Fibroblast of gingiva (primary cell): ENCODE results near the gene NDUFA12.

Source experiments
- DNase-seq: peaks from one replicate; pipeline ENCODE4 v3.0.0-alpha.2; 2011; ENCODE audit warnings: low read depth

Gene NDUFA12

GRCh38 chr12:94940771-94941170, 62.7 kb downstream of the NDUFA12 start:
- DNase-seq: no peak

GRCh38 chr12:94938583-94938982, 64.9 kb downstream of the NDUFA12 start:
- no peak for DNase-seq

DNA sequence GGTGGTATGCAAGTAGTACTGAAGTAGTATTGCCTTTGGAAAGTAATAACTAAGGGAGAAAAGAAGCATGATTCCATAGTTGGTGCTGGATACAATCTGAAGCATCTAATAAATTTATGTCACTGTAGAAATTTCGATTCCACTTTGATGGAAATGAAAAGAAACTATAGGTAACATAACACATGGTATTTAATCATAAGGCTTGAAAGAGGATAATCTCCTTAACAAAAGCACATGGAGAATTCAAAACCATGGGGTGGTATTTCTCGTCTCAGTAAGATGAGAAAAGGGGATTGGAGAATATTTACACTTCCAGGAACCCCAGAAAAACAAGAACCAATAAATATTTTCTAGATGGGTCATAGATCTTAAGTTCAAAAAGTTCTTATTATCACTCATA, 72.7 kb downstream of the NDUFA12 start:
- DNase-seq: no peak

- DNase-seq: no peak
Observed at GRCh38 chr12:94930216-94930654, 73.3 kb downstream of the NDUFA12 start.

- no peak for DNase-seq
Observed at GRCh38 chr12:94929780-94930179, 73.7 kb downstream of the NDUFA12 start.

DNA sequence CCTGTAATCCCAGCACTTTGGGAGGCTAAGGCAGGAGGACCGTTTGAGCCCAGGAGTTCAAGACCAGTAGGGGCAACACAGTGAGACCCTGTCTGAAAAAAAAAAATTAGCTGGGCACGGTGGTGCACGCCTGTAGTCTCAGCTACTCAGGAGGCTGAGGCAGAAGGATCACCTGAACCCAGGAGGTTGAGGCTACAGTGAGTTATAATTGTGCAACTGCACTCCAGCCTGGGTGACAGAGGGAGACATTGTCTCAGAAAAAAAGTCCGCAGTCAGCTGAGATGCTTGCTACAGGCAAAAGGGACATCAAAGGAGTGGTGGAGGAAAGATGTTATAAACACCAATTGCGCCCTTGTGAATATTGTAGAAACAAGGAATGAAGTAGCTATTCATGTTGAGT, 77.8 kb downstream of the NDUFA12 start:
- DNase-seq: no peak

GRCh38 chr12:94925206-94925605, 78.3 kb downstream of the NDUFA12 start:
- no peak for DNase-seq

DNA sequence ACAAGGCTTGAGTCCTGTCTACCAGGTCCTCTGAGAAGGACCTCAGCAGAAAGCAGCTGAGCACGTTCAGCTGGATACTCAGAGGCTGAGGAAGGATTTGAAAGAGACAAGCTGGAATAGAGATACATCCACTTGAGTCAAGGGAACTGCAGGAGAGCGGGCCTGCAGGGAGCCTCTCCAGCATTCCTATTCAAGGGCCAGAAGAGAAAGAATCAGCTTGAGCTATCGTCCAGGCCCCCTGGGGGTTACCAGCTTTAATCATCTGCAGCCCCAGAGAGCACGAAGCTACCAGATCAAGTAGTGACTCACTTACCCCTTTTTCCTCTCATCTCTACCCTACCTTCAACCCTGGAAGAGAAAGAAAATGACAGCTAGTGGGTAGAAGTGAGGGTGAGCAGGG, 80.9 kb downstream of the NDUFA12 start:
- no peak for DNase-seq
